HG02981 (cell line): ENCODE data around the gene RNF11.
"Not testable (repeated sequence)": the region's sequence is repeated elsewhere in the genome, so short reads cannot be mapped to it uniquely, and the experiment has no call there.

Experiments
- ATAC-seq: cut with Tn5 transposase; IDR thresholded peaks from one replicate; pipeline ENCODE4 v1.9.1; 2021; ENCODE audit warnings: mild to moderate bottlenecking, moderate library complexity; ENCODE audit not compliant: unreplicated experiment

Gene RNF11

GRCh38 chr1:51227231-51227960 is 8.7 kb upstream of the RNF11 start:
- ATAC-seq: not testable (repeated sequence)

- ATAC-seq: not testable (repeated sequence)
Measured at GRCh38 chr1:51228471-51228870, 7.6 kb upstream of the RNF11 start.

GRCh38 chr1:51230501-51231078 is 5.5 kb upstream of the RNF11 start:
- no peak for ATAC-seq

GRCh38 chr1:51231120-51231519 is 5.0 kb upstream of the RNF11 start:
- no peak for ATAC-seq

GRCh38 chr1:51231896-51232295 is 4.2 kb upstream of the RNF11 start:
- ATAC-seq: no peak

- not testable (repeated sequence) for ATAC-seq
Measured at GRCh38 chr1:51234236-51234635, 1.8 kb upstream of the RNF11 start.

GRCh38 chr1:51234721-51235425 is 1.2 kb upstream of the RNF11 start:
- peak; percentile 65 for ATAC-seq

GRCh38 chr1:51236531-51237350 is 668 bp downstream of the RNF11 start:
- ATAC-seq: peak; percentile 16

GRCh38 chr1:51237351-51238033 is 1.4 kb downstream of the RNF11 start:
- ATAC-seq: no peak

- no peak for ATAC-seq
Measured at GRCh38 chr1:51238034-51238403, 1.9 kb downstream of the RNF11 start.

- ATAC-seq: no peak
Measured at GRCh38 chr1:51240084-51240483, 4.0 kb downstream of the RNF11 start.

- no peak for ATAC-seq
Measured at GRCh38 chr1:51241119-51241518, 5.0 kb downstream of the RNF11 start.

GRCh38 chr1:51242546-51242945 is 6.5 kb downstream of the RNF11 start:
- no peak for ATAC-seq

GRCh38 chr1:51247022-51247421 is 10.9 kb downstream of the RNF11 start:
- ATAC-seq: peak; percentile 83

- no peak for ATAC-seq
Measured at GRCh38 chr1:51247499-51247898, 11.4 kb downstream of the RNF11 start.

GRCh38 chr1:51249445-51249844 is 13.4 kb downstream of the RNF11 start:
- ATAC-seq: no peak

- not testable (repeated sequence) for ATAC-seq
Measured at GRCh38 chr1:51250729-51251128, 14.7 kb downstream of the RNF11 start.

- ATAC-seq: not testable (repeated sequence)
Measured at GRCh38 chr1:51251165-51251564, 15.1 kb downstream of the RNF11 start.

GRCh38 chr1:51252366-51252765 is 16.3 kb downstream of the RNF11 start:
- ATAC-seq: no peak

- no peak for ATAC-seq
Measured at GRCh38 chr1:51253691-51254090, 17.6 kb downstream of the RNF11 start.

- ATAC-seq: no peak
Measured at GRCh38 chr1:51255331-51255730, 19.3 kb downstream of the RNF11 start.
